ENCODE measurements around the gene DDB1. TPM values are rescaled to one million over a fixed set of nuclear protein-coding genes. Genes with fewer than 3 reads are reported as not detected.

Gene DDB1
- total and polyA plus RNA-seq, 12 donors, result 165 to 885 (median 592) TPM

GRCh38 chr11:61273178-61274078, 59.5 kb downstream of the DDB1 start:
- no peak for DNase-seq
- intact Hi-C loops (cut with DNase I), result no loop called here
- TF ChIP-seq POLR2A (IDR thresholded peaks at IDR 0.05) (no peak), CTCF (IDR thresholded peaks at IDR 0.05) (no peak)
- 83 to 89% (median 87%) methylated on average over 11 to 16 of the region's 16 CpGs for WGBS, 4 donors
- Histone ChIP-seq H3K36me3 (replicated peaks in 1 of 2) (no peaks in the 10 kb centered on the region), H3K9me3 (replicated peaks in 1 of 3) (no peaks in the 10 kb centered on the region), H3K27me3 (no peaks in the 10 kb centered on the region), H3K4me3 (no peak overlapping the region), H3K27ac (no peak overlapping the region), H3K4me1 (replicated peaks in 1 of 2) (no peaks in the 10 kb centered on the region)

- no peak for DNase-seq
- Histone ChIP-seq H3K4me1 (replicated peaks in 1 of 2) (no peaks in the 10 kb centered on the region), H3K36me3 (replicated peaks in 1 of 2) (no peaks in the 10 kb centered on the region), H3K27me3 (no peaks in the 10 kb centered on the region), H3K27ac (no peak overlapping the region), H3K4me3 (no peak overlapping the region), H3K9me3 (replicated peaks in 1 of 3) (no peaks in the 10 kb centered on the region)
- WGBS, 4 donors, result 95 to 98% (median 96%) methylated on average over 2 to 3 of the region's 3 CpGs
- intact Hi-C loops (cut with DNase I), result no loop called here
- no peak for TF ChIP-seq POLR2A (IDR thresholded peaks at IDR 0.05)
- no peak for TF ChIP-seq CTCF (IDR thresholded peaks at IDR 0.05)
These were observed 60.2 kb downstream of the DDB1 start for GRCh38 chr11:61272731-61273130.

- WGBS, 4 donors, result 89 to 95% (median 92%) methylated on average over 6 to 7 of the region's 7 CpGs
- TF ChIP-seq POLR2A (IDR thresholded peaks at IDR 0.05), result no peak
- no peak for TF ChIP-seq CTCF (IDR thresholded peaks at IDR 0.05)
- H3K4me3 ChIP-seq, result no peak overlapping the region
- H3K27ac ChIP-seq, result no peak overlapping the region
- no peaks in the 10 kb centered on the region for H3K27me3 ChIP-seq
- no peaks in the 10 kb centered on the region for H3K9me3 ChIP-seq (replicated peaks in 1 of 3)
- H3K36me3 ChIP-seq (replicated peaks in 1 of 2), result no peaks in the 10 kb centered on the region
- no peak for DNase-seq
- no peaks in the 10 kb centered on the region for H3K4me1 ChIP-seq (replicated peaks in 1 of 2)
- intact Hi-C loops (cut with DNase I), result no loop called here
These were observed 62.4 kb downstream of the DDB1 start for GRCh38 chr11:61270354-61271076.

- Histone ChIP-seq H3K9me3 (replicated peaks in 1 of 3) (no peaks in the 10 kb centered on the region), H3K4me1 (replicated peaks in 1 of 2) (no peaks in the 10 kb centered on the region), H3K27ac (no peak overlapping the region), H3K36me3 (replicated peaks in 1 of 2) (no peaks in the 10 kb centered on the region), H3K27me3 (no peaks in the 10 kb centered on the region), H3K4me3 (no peak overlapping the region)
- no peak for DNase-seq
- intact Hi-C loops (cut with DNase I), result no loop called here
- WGBS, 4 donors, result 93 to 99% (median 93%) methylated on average over 6 to 15 of the region's 15 CpGs
- no peak for TF ChIP-seq POLR2A (IDR thresholded peaks at IDR 0.05)
- TF ChIP-seq CTCF (IDR thresholded peaks at IDR 0.05), result no peak
These were observed 64.2 kb downstream of the DDB1 start for GRCh38 chr11:61268588-61269250.

Data from adrenal gland (tissue), 12 donors.